WERI-Rb-1 (cell line): ENCODE data around the gene USP54.

Source experiments
- DNase-seq: peaks from one replicate; pipeline ENCODE4 v3.0.0-alpha.2; 2020
- H3K27ac ChIP-seq: fragments of 250-450 bp; sonication (Bioruptor Pico); 2 replicates; pipeline ENCODE4 v1.5.1; 2020; ENCODE audit warnings: mild to moderate bottlenecking, moderate library complexity
- H3K27me3 ChIP-seq: fragments of 250-450 bp; sonication (Bioruptor Pico); 2 replicates; pipeline ENCODE4 v1.5.1; 2021; ENCODE audit warnings: mild to moderate bottlenecking, low read depth, moderate library complexity; ENCODE audit not compliant: insufficient read depth, severe bottlenecking
- H3K36me3 ChIP-seq: fragments of 250-450 bp; sonication (Bioruptor Pico); 2 replicates; pipeline ENCODE4 v1.5.1; 2020; ENCODE audit warnings: mild to moderate bottlenecking, moderate library complexity
- H3K4me3 ChIP-seq: 2 replicates; pipeline ENCODE4 v1.5.1; 2011; ENCODE audit warnings: low read depth, mild to moderate bottlenecking, control low read depth, low read length
- H3K9me3 ChIP-seq: fragments of 250-450 bp; sonication (Bioruptor Pico); 2 replicates; pipeline ENCODE4 v1.5.1; 2021; ENCODE audit warnings: mild to moderate bottlenecking, moderate library complexity; ENCODE audit not compliant: severe bottlenecking
- TF ChIP-seq, protein P1 (sequence below): IDR thresholded peaks from 2 replicates; pipeline ENCODE4 v1.5.1; 2011; ENCODE audit warnings: low read depth, mild to moderate bottlenecking, control low read depth, inconsistent platforms, low read length

Gene USP54

DNA sequence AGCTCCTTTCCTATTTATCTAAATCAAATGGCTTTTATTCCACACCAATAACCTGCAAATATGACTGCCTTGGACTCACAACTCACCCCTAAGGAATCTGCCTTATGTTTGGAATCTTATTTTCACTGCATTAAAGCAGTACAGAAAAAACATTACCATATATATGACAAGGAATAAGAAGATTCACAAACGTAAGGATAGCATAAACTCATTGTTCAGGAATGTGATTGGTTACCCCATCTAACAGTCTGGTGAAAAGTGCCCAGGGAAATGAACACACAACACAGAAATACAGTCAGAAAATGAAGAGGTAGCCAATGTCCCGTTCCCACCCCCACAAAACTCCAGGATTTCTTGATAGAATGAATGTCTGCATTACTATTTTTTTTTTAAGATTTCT is 97.4 kb downstream of the USP54 start:
- Histone ChIP-seq H3K4me3 (no peak overlapping the region), H3K27ac (no peak overlapping the region)
- TF ChIP-seq, protein P1, sequence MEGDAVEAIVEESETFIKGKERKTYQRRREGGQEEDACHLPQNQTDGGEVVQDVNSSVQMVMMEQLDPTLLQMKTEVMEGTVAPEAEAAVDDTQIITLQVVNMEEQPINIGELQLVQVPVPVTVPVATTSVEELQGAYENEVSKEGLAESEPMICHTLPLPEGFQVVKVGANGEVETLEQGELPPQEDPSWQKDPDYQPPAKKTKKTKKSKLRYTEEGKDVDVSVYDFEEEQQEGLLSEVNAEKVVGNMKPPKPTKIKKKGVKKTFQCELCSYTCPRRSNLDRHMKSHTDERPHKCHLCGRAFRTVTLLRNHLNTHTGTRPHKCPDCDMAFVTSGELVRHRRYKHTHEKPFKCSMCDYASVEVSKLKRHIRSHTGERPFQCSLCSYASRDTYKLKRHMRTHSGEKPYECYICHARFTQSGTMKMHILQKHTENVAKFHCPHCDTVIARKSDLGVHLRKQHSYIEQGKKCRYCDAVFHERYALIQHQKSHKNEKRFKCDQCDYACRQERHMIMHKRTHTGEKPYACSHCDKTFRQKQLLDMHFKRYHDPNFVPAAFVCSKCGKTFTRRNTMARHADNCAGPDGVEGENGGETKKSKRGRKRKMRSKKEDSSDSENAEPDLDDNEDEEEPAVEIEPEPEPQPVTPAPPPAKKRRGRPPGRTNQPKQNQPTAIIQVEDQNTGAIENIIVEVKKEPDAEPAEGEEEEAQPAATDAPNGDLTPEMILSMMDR, result no peak

DNA sequence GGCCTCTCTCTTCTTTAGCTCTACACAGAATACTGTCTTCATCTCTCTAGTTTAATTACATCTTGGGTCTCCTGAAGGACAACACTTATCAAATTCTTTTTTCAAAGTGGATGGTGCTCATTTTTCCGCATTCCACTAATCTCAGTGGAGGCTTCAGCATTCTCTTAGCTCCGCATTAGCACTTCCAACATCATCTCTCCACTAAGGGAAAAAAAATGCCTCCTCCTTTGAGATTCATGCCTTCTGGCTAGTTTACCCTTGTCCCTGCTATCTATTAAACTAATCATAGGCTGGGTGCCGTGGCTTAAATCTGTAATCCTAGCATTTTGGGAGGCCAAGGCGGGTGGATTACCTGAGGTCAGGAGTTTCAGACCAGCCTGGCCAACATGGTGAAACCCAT is 104.5 kb downstream of the USP54 start:
- no peak for DNase-seq
- Histone ChIP-seq H3K36me3 (peaks cover 9% of the 10 kb centered on the region), H3K9me3 (no peaks in the 10 kb centered on the region), H3K27me3 (no peaks in the 10 kb centered on the region), H3K27ac (no peak overlapping the region), H3K4me3 (no peak overlapping the region)
- TF ChIP-seq, protein P1, result no peak

More for the DNA sequence above, 97.4 kb downstream of the USP54 start:
- DNase-seq, result no peak
- no peaks in the 10 kb centered on the region for H3K27me3 ChIP-seq
- no peaks in the 10 kb centered on the region for H3K9me3 ChIP-seq
- peaks cover 15% of the 10 kb centered on the region for H3K36me3 ChIP-seq

- H3K4me3 ChIP-seq, result no peak overlapping the region
- no peaks in the 10 kb centered on the region for H3K27me3 ChIP-seq
- TF ChIP-seq, protein P1, result no peak
- no peak overlapping the region for H3K27ac ChIP-seq
- DNase-seq, result no peak
- peaks cover 9% of the 10 kb centered on the region for H3K36me3 ChIP-seq
- no peaks in the 10 kb centered on the region for H3K9me3 ChIP-seq
Measured at GRCh38 chr10:73485320-73485719, 105.8 kb downstream of the USP54 start.

GRCh38 chr10:73480158-73480557 is 111.0 kb downstream of the USP54 start:
- no peak overlapping the region for H3K27ac ChIP-seq
- H3K36me3 ChIP-seq, result peaks cover 45% of the 10 kb centered on the region
- no peak for DNase-seq
- no peaks in the 10 kb centered on the region for H3K27me3 ChIP-seq
- TF ChIP-seq, protein P1, result no peak
- H3K4me3 ChIP-seq, result no peak overlapping the region
- H3K9me3 ChIP-seq, result no peaks in the 10 kb centered on the region

DNA sequence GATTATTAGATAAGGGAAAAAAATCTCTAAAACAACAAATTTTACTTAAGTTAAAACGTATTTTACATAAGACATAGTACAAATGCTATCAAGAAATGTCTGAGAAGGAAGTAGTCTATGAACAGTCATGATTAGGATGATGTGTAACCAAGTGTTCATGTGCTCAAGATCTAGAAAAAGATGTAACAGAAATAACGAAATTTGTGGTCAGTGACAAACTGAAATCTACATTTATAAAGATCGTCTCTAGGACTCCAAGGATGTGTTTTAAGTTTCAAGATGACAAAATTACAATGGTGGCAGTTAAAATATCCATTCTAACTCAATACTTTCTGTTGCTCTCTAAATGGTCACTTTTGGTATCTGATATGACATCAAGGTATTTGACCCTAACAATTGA is 112.5 kb downstream of the USP54 start:
- Histone ChIP-seq H3K36me3 (peaks cover 60% of the 10 kb centered on the region), H3K27me3 (no peaks in the 10 kb centered on the region), H3K4me3 (no peak overlapping the region), H3K27ac (no peak overlapping the region), H3K9me3 (no peaks in the 10 kb centered on the region)
- no peak for DNase-seq
- TF ChIP-seq, protein P1, result no peak

- TF ChIP-seq, protein P1, result no peak
- H3K36me3 ChIP-seq, result peaks cover 69% of the 10 kb centered on the region
Measured at GRCh38 chr10:73471226-73471625, 119.9 kb downstream of the USP54 start.

More at GRCh38 chr10:73471226-73471625, 119.9 kb downstream of the USP54 start:
- Histone ChIP-seq H3K4me3 (no peak overlapping the region), H3K9me3 (no peaks in the 10 kb centered on the region), H3K27me3 (no peaks in the 10 kb centered on the region), H3K27ac (no peak overlapping the region)
- no peak for DNase-seq
